ENCODE results near the gene FAAP20. TPM values are rescaled to one million over a fixed set of nuclear protein-coding genes. Genes with fewer than 3 reads are reported as not detected.

Gene FAAP20
- total RNA-seq, 1 experiment from 2014 or later, result 114 TPM

- DNase-seq (no peak), ATAC-seq (no peak)
- H3K36me3 ChIP-seq (ENCODE audit: low read depth, low read length), result peaks cover 10% of the 10 kb centered on the region; the same call in 1 of the 2 replicates
- no peaks in the 10 kb centered on the region for H3K9me3 ChIP-seq (ENCODE audit: low read length)
- no peaks in the 10 kb centered on the region for H3K27me3 ChIP-seq (ENCODE audit: low read length)
- no peak overlapping the region for H3K27ac ChIP-seq (ENCODE audit: low read length)
- no peak overlapping the region for H3K9ac ChIP-seq (ENCODE audit: low read length)
- no peaks in the 10 kb centered on the region for H3K79me2 ChIP-seq (ENCODE audit: low read length)
- POLR2A ChIA-PET (ENCODE audit: unreplicated experiment), result no interaction called here
- no peaks in the 10 kb centered on the region for H3K9me2 ChIP-seq (replicated peaks; ENCODE audit: low read length)
- TF ChIP-seq, protein P1, sequence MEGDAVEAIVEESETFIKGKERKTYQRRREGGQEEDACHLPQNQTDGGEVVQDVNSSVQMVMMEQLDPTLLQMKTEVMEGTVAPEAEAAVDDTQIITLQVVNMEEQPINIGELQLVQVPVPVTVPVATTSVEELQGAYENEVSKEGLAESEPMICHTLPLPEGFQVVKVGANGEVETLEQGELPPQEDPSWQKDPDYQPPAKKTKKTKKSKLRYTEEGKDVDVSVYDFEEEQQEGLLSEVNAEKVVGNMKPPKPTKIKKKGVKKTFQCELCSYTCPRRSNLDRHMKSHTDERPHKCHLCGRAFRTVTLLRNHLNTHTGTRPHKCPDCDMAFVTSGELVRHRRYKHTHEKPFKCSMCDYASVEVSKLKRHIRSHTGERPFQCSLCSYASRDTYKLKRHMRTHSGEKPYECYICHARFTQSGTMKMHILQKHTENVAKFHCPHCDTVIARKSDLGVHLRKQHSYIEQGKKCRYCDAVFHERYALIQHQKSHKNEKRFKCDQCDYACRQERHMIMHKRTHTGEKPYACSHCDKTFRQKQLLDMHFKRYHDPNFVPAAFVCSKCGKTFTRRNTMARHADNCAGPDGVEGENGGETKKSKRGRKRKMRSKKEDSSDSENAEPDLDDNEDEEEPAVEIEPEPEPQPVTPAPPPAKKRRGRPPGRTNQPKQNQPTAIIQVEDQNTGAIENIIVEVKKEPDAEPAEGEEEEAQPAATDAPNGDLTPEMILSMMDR (conservative IDR thresholded peaks at IDR 0.05; ENCODE audit: low read depth, low read length), result no peak
- no peak for TF ChIP-seq EZH2phosphoT487 (IDR thresholded peaks at IDR 0.05; ENCODE audit: borderline replicate concordance, low read length)
- BruUV-seq (replicated peaks), result no TSS peak
- no peak overlapping the region for H3K4me3 ChIP-seq (ENCODE audit: low read length)
- no peak overlapping the region for H2AFZ ChIP-seq (ENCODE audit: low read length)
- CTCF ChIA-PET, result no interaction called here
- no peak overlapping the region for H3K4me2 ChIP-seq (ENCODE audit: low read length)
- peaks cover 12% of the 10 kb centered on the region for H3K4me1 ChIP-seq (ENCODE audit: insufficient read depth, low read length)
- no peaks in the 10 kb centered on the region for H3F3A ChIP-seq (ENCODE audit: low read length, unreplicated experiment)
- intact Hi-C loops (cut with micrococcal nuclease), result no loop called here
- H4K20me1 ChIP-seq (ENCODE audit: low read length), result no peaks in the 10 kb centered on the region
Observed at GRCh38 chr1:2144501-2145090, 50.0 kb downstream of the FAAP20 start.

- Histone ChIP-seq H3K4me3 (ENCODE audit: low read length) (no peak overlapping the region), H3K4me1 (ENCODE audit: insufficient read depth, low read length) (peaks cover 12% of the 10 kb centered on the region), H3F3A (ENCODE audit: low read length, unreplicated experiment) (no peaks in the 10 kb centered on the region), H3K79me2 (ENCODE audit: low read length) (no peaks in the 10 kb centered on the region), H3K27ac (ENCODE audit: low read length) (no peak overlapping the region), H3K9ac (ENCODE audit: low read length) (no peak overlapping the region), H3K36me3 (ENCODE audit: low read depth, low read length) (peaks cover 10% of the 10 kb centered on the region; the same call in 1 of the 2 replicates), H3K9me3 (ENCODE audit: low read length) (no peaks in the 10 kb centered on the region), H4K20me1 (ENCODE audit: low read length) (no peaks in the 10 kb centered on the region), H3K4me2 (ENCODE audit: low read length) (no peak overlapping the region), H3K27me3 (ENCODE audit: low read length) (no peaks in the 10 kb centered on the region), H3K9me2 (replicated peaks; ENCODE audit: low read length) (no peaks in the 10 kb centered on the region), H2AFZ (ENCODE audit: low read length) (no peak overlapping the region)
- TF ChIP-seq, protein P1 (conservative IDR thresholded peaks at IDR 0.05; ENCODE audit: low read depth, low read length), result no peak
- TF ChIP-seq EZH2 (IDR thresholded peaks at IDR 0.05; ENCODE audit: low read length, unreplicated experiment) (no peak), EZH2phosphoT487 (IDR thresholded peaks at IDR 0.05; ENCODE audit: borderline replicate concordance, low read length) (no peak)
- POLR2A ChIA-PET (ENCODE audit: unreplicated experiment), result no interaction called here
- no TSS peak for BruUV-seq (replicated peaks)
- ATAC-seq, result no peak
- CTCF ChIA-PET, result no interaction called here
- no peak for DNase-seq
- intact Hi-C loops (cut with micrococcal nuclease), result no loop called here
Observed at GRCh38 chr1:2143814-2144500, 50.6 kb downstream of the FAAP20 start.

DNA sequence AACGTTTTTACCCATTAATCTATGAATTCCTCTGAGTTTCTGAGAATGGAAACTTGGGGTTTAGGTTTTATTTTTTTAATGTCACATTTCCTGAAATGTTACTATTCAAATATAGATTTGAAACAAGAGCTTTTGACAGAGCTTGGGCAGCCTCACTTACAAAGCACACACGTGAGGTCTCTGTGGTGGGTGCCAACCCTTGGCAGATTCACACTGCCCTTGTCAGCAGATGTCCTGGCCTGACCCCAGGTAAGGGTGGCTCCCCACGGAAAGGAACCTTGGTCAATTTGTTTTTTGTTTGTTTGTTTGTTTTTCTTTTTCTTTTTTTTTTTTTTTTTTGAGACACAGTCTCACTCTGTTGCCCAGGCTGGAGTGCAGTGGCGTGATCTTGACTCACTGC is 53.5 kb downstream of the FAAP20 start:
- CTCF ChIA-PET, result no interaction called here
- DNase-seq (no peak), ATAC-seq (no peak)
- no peaks in the 10 kb centered on the region; the same call in 1 of the 2 replicates for H3K36me3 ChIP-seq (ENCODE audit: low read depth, low read length)
- H2AFZ ChIP-seq (ENCODE audit: low read length), result no peak overlapping the region
- POLR2A ChIA-PET (ENCODE audit: unreplicated experiment), result no interaction called here
- H3K79me2 ChIP-seq (ENCODE audit: low read length), result no peaks in the 10 kb centered on the region
- no peak overlapping the region for H3K27ac ChIP-seq (ENCODE audit: low read length)
- H3K4me2 ChIP-seq (ENCODE audit: low read length), result no peak overlapping the region
- no peaks in the 10 kb centered on the region for H3K9me3 ChIP-seq (ENCODE audit: low read length)
- H4K20me1 ChIP-seq (ENCODE audit: low read length), result no peaks in the 10 kb centered on the region
- peaks cover 12% of the 10 kb centered on the region for H3K4me1 ChIP-seq (ENCODE audit: insufficient read depth, low read length)
- intact Hi-C loops (cut with micrococcal nuclease), result no loop called here
- H3F3A ChIP-seq (ENCODE audit: low read length, unreplicated experiment), result no peaks in the 10 kb centered on the region
- H3K27me3 ChIP-seq (ENCODE audit: low read length), result no peaks in the 10 kb centered on the region
- H3K9me2 ChIP-seq (replicated peaks; ENCODE audit: low read length), result no peaks in the 10 kb centered on the region
- no TSS peak for BruUV-seq (replicated peaks)
- H3K9ac ChIP-seq (ENCODE audit: low read length), result no peak overlapping the region
- no peak for TF ChIP-seq EZH2 (IDR thresholded peaks at IDR 0.05; ENCODE audit: low read length, unreplicated experiment)
- TF ChIP-seq, protein P1 (conservative IDR thresholded peaks at IDR 0.05; ENCODE audit: low read depth, low read length), result no peak
- no peak for TF ChIP-seq EZH2phosphoT487 (IDR thresholded peaks at IDR 0.05; ENCODE audit: borderline replicate concordance, low read length)
- no peak overlapping the region for H3K4me3 ChIP-seq (ENCODE audit: low read length)

All from PC-3 (cell line).